Astrocyte (in vitro differentiated cells and primary cell): ENCODE data around the gene MAGEB4. TPM values are rescaled to one million over a fixed set of nuclear protein-coding genes. Genes with fewer than 3 reads are reported as not detected.

Experiments
- DNase-seq: peaks from one replicate; pipeline ENCODE4 v3.0.0-alpha.2; 2010; ENCODE audit warnings: low read depth
- FAIRE-seq: peaks from 2 replicates; lab custom pipeline; 2011; peaks lifted over from hg19 to GRCh38; lab: Jason Lieb, UNC
- H2AFZ ChIP-seq: 2 replicates; pipeline ENCODE4 v1.6.0; 2012; ENCODE audit warnings: low read depth, low read length, inconsistent platforms
- H3K27ac ChIP-seq: 2 replicates; pipeline ENCODE4 v1.5.1; 2011; ENCODE audit warnings: low read depth, low read length, inconsistent platforms
- H3K27me3 ChIP-seq: 2 replicates; pipeline ENCODE4 v1.6.0; 2011; ENCODE audit warnings: low read length, inconsistent platforms; ENCODE audit not compliant: insufficient read depth
- H3K36me3 ChIP-seq: 2 replicates; pipeline ENCODE4 v1.5.1; 2011; ENCODE audit warnings: low read length, inconsistent platforms; ENCODE audit not compliant: insufficient read depth
- H3K4me1 ChIP-seq: 2 replicates; pipeline ENCODE4 v1.5.1; 2011; ENCODE audit warnings: low read length, inconsistent platforms; ENCODE audit not compliant: insufficient read depth
- H3K4me2 ChIP-seq: 2 replicates; pipeline ENCODE4 v1.6.0; 2012; ENCODE audit warnings: low read length, inconsistent platforms
- H3K4me3 ChIP-seq: 2 replicates; pipeline ENCODE4 v1.5.1; 2011; ENCODE audit warnings: low read depth, mild to moderate bottlenecking, low read length, inconsistent platforms; ENCODE audit not compliant: insufficient read depth
- H3K79me2 ChIP-seq: 2 replicates; pipeline ENCODE4 v1.6.0; 2012; ENCODE audit warnings: mild to moderate bottlenecking, low read length, inconsistent platforms; ENCODE audit not compliant: insufficient read depth
- H3K9ac ChIP-seq: 2 replicates; pipeline ENCODE4 v1.6.0; 2012; ENCODE audit warnings: mild to moderate bottlenecking, low read length, inconsistent platforms
- H3K9me3 ChIP-seq: 2 replicates; pipeline ENCODE4 v1.5.1; 2012; ENCODE audit warnings: low read depth, mild to moderate bottlenecking, low read length, inconsistent platforms; ENCODE audit not compliant: insufficient read depth
- H4K20me1 ChIP-seq: 2 replicates; pipeline ENCODE4 v1.6.0; 2012; ENCODE audit warnings: low read length, inconsistent platforms; ENCODE audit not compliant: insufficient read depth
- H3K27ac Mint-ChIP-seq: one replicate; pipeline ENCODE4 v1.8.0; 2021; ENCODE audit warnings: mild to moderate bottlenecking, mixed read lengths; ENCODE audit not compliant: unreplicated experiment
- H3K27me3 Mint-ChIP-seq: one replicate; pipeline ENCODE4 v1.8.0; 2021; ENCODE audit warnings: low read depth, mixed read lengths; ENCODE audit not compliant: unreplicated experiment
- H3K36me3 Mint-ChIP-seq: one replicate; pipeline ENCODE4 v1.8.0; 2021; ENCODE audit warnings: low read depth, mixed read lengths; ENCODE audit not compliant: unreplicated experiment
- H3K4me1 Mint-ChIP-seq: one replicate; pipeline ENCODE4 v1.8.0; 2021; ENCODE audit warnings: low read depth, mixed read lengths; ENCODE audit not compliant: unreplicated experiment
- H3K4me3 Mint-ChIP-seq: one replicate; pipeline ENCODE4 v1.8.0; 2021; ENCODE audit warnings: mild to moderate bottlenecking, moderate library complexity, mixed read lengths; ENCODE audit not compliant: unreplicated experiment
- H3K9me3 Mint-ChIP-seq: one replicate; pipeline ENCODE4 v1.8.0; 2021; ENCODE audit warnings: mild to moderate bottlenecking, mixed read lengths; ENCODE audit not compliant: unreplicated experiment
- CTCF ChIP-seq: IDR thresholded peaks from 2 replicates; pipeline ENCODE4 v1.5.1; 2011; ENCODE audit warnings: low read depth, mild to moderate bottlenecking, inconsistent platforms, low read length, moderate library complexity; ENCODE audit not compliant: insufficient read depth
- EZH2 ChIP-seq: IDR thresholded peaks from 2 replicates; pipeline ENCODE4 v1.6.1; 2012; ENCODE audit warnings: mild to moderate bottlenecking, low read length, inconsistent platforms; ENCODE audit not compliant: insufficient read depth
- total RNA-seq: library from RNA; stranded (reverse); gene quantifications from 2 replicates; pipeline ENCODE4 v1.2.1, GENCODE V29; 2021

The MAGEB4 gene
- total RNA-seq, 1 donor from 2014 or later = not detected

DNA sequence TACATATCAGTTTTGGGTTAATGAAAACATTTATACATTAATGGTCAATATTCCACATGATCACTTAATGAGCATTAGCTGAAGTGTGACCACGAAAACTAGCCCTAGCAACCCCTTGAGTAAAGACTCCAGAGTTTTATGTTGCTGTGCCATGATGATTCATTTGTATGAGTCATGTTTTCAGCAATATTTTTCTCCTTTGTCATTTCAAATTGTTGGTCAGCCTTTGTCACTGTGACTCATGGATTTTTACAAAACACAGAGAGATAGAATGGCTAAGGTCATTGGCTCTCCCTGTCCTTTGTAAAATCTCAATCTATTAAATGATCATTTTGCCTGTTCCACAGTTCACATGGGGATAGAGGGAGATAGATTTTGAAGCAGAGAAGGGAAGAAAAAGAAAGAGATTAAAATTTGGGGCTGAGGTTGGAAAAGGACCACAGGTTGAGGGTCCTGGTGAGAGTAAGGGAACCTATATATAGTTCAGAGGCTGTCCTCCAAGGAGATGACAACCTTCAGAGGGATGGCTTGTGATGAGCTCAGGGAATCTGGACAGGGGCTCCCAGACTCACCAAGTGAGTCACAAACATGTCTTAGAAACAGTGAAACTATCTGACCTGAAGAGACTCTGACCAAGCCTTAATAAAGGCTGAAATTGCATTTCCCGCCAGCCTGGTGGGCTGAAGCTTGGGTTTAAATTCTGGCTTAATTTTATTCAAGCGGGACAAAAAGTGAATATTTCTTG, 41.8 kb downstream of the MAGEB4 start:
- no peaks in the 10 kb centered on the region for H3K27me3 ChIP-seq
- Mint-ChIP-seq H3K36me3 (no peaks in the 10 kb centered on the region), H3K4me1 (peaks cover 28% of the 10 kb centered on the region), H3K27ac (peak overlapping the region; percentile 97), H3K27me3 (no peaks in the 10 kb centered on the region), H3K4me3 (peak overlapping the region; percentile 42), H3K9me3 (no peaks in the 10 kb centered on the region)
- H3K27ac ChIP-seq = peak overlapping the region; percentile 91
- DNase-seq (peak; percentile 90), FAIRE-seq (peak; percentile 100)
- no peaks in the 10 kb centered on the region for H3K36me3 ChIP-seq
- no peak for TF ChIP-seq CTCF
- TF ChIP-seq EZH2 = no peak
- H3K9ac ChIP-seq = peak overlapping the region; percentile 64
- peak overlapping the region; percentile 44 for H3K4me2 ChIP-seq
- no peaks in the 10 kb centered on the region for H3K79me2 ChIP-seq
- no peak overlapping the region for H3K4me3 ChIP-seq
- no peaks in the 10 kb centered on the region for H3K9me3 ChIP-seq
- H2AFZ ChIP-seq = no peak overlapping the region
- H4K20me1 ChIP-seq = no peaks in the 10 kb centered on the region
- H3K4me1 ChIP-seq = peaks cover 6% of the 10 kb centered on the region

Other genes with a start within 250 kb of the MAGEB4 start
- not detected in 2 replicates for gene MAGEB2, start 26.4 kb upstream of the MAGEB4 start, total RNA-seq
- gene MAGEB3, start 11.3 kb upstream of the MAGEB4 start, total RNA-seq = not detected in 2 replicates
- gene MAGEB1, start 5.1 kb downstream of the MAGEB4 start, total RNA-seq = not detected in 2 replicates
- 0.25 TPM in 1 of 2 replicates, not detected in the other for gene NR0B1, start 67.4 kb downstream of the MAGEB4 start, total RNA-seq